Activated B cell treated with CpG ODN at 0.5 μM for 24 hours (primary cell): ENCODE data around the gene C6orf58. TPM values are rescaled to one million over a fixed set of nuclear protein-coding genes. Genes with fewer than 3 reads are reported as not detected.

Source experiments
- ATAC-seq: fragments of 200-7000 bp; cut with Tn5 transposase; one replicate; pipeline ENCODE4 v1.10.0; 2021; ENCODE audit warnings: low read depth, mild to moderate bottlenecking, moderate library complexity
- CTCF ChIA-PET: fragments of 350-600 bp; sonication (Branson Sonifier 250); formaldehyde crosslinking; loops from one replicate; lab custom pipeline; 2021; ENCODE audit warnings: antibody characterized with exemption; lab: Charles Lee
- POLR2A ChIA-PET: fragments of 350-600 bp; sonication (Branson Sonifier 250); formaldehyde crosslinking; loops from one replicate; lab custom pipeline; 2021; ENCODE audit warnings: antibody characterized with exemption; lab: Charles Lee
- DNase-seq: peaks from one replicate; pipeline ENCODE4 v3.0.0; 2022
- H3K27ac Mint-ChIP-seq: one replicate; pipeline ENCODE4 v1.8.0; 2020; ENCODE audit warnings: mixed read lengths
- H3K27me3 Mint-ChIP-seq: one replicate; pipeline ENCODE4 v1.8.0; 2021; ENCODE audit warnings: mixed read lengths
- H3K36me3 Mint-ChIP-seq: one replicate; pipeline ENCODE4 v1.8.0; 2021; ENCODE audit warnings: low read depth, mixed read lengths
- H3K4me1 Mint-ChIP-seq: one replicate; pipeline ENCODE4 v1.8.0; 2021; ENCODE audit warnings: mixed read lengths
- H3K4me3 Mint-ChIP-seq: one replicate; pipeline ENCODE4 v1.8.0; 2020; ENCODE audit warnings: mild to moderate bottlenecking, mixed read lengths
- H3K9me3 Mint-ChIP-seq: one replicate; pipeline ENCODE4 v1.8.0; 2020; ENCODE audit warnings: mixed read lengths
- CTCF ChIP-seq: fragments of 200-600 bp; IDR thresholded peaks from one replicate; pipeline ENCODE4 v1.8.0; 2022; ENCODE audit warnings: antibody characterized with exemption, mild to moderate bottlenecking
- intact Hi-C: fragments of 100-400 bp; cut with micrococcal nuclease; formaldehyde crosslinking; loops from one replicate; pipeline ENCODE4 v1.15.1; 2024
- total RNA-seq: library from RNA; stranded (reverse); gene quantifications from 2 replicates; pipeline ENCODE4 v1.2.3, GENCODE V29; 2022

C6orf58 gene
- total RNA-seq, 1 donor from 2014 or later, result not detected

GRCh38 chr6:127547215-127547614, 29.8 kb upstream of the C6orf58 start:
- Mint-ChIP-seq H3K4me1 (no peaks in the 10 kb centered on the region), H3K27ac (no peak overlapping the region), H3K27me3 (peaks cover 19% of the 10 kb centered on the region), H3K36me3 (no peaks in the 10 kb centered on the region), H3K9me3 (no peaks in the 10 kb centered on the region), H3K4me3 (no peak overlapping the region)
- ChIA-PET POLR2A (no interaction called here), CTCF (no interaction called here)
- ATAC-seq (no peak), DNase-seq (no peak)
- TF ChIP-seq CTCF, result no peak
- intact Hi-C loops, result loop anchor here (10.0 kb wide), 1 partner anchor 742 kb away; no protein-coding TSS in a partner anchor

GRCh38 chr6:127547904-127548649, 28.9 kb upstream of the C6orf58 start:
- H3K36me3 Mint-ChIP-seq, result no peaks in the 10 kb centered on the region
- intact Hi-C loops, result loop anchor here (10.0 kb wide), 1 partner anchor 743 kb away; no protein-coding TSS in a partner anchor
- no peaks in the 10 kb centered on the region for H3K4me1 Mint-ChIP-seq
- peaks cover 19% of the 10 kb centered on the region for H3K27me3 Mint-ChIP-seq
- H3K4me3 Mint-ChIP-seq, result no peak overlapping the region
- ATAC-seq (no peak), DNase-seq (no peak)
- ChIA-PET POLR2A (no interaction called here), CTCF (interaction anchor here (1.1 to 1.3 kb wide), 2 partner anchors 9 to 82 kb away, joined by 3 read pairs; no protein-coding TSS in a partner anchor)
- no peak overlapping the region for H3K27ac Mint-ChIP-seq
- H3K9me3 Mint-ChIP-seq, result no peaks in the 10 kb centered on the region
- no peak for TF ChIP-seq CTCF

- ChIA-PET POLR2A (no interaction called here), CTCF (no interaction called here)
- Mint-ChIP-seq H3K27me3 (peaks cover 21% of the 10 kb centered on the region), H3K9me3 (no peaks in the 10 kb centered on the region), H3K4me1 (no peaks in the 10 kb centered on the region), H3K27ac (no peak overlapping the region), H3K36me3 (no peaks in the 10 kb centered on the region), H3K4me3 (no peak overlapping the region)
- no peak for TF ChIP-seq CTCF
- intact Hi-C loops, result loop anchor here (5.0 kb wide), 1 partner anchor 938 kb away; no protein-coding TSS in a partner anchor
- ATAC-seq (no peak), DNase-seq (no peak)
Observed at GRCh38 chr6:127550403-127550802, 26.6 kb upstream of the C6orf58 start.

GRCh38 chr6:127554435-127555006, 22.5 kb upstream of the C6orf58 start:
- Mint-ChIP-seq H3K4me1 (no peaks in the 10 kb centered on the region), H3K9me3 (no peaks in the 10 kb centered on the region), H3K27me3 (peaks cover 23% of the 10 kb centered on the region), H3K27ac (no peak overlapping the region), H3K4me3 (no peak overlapping the region), H3K36me3 (no peaks in the 10 kb centered on the region)
- DNase-seq (no peak), ATAC-seq (no peak)
- TF ChIP-seq CTCF, result no peak
- intact Hi-C loops, result loop anchor here (5.0 kb wide), 1 partner anchor 942 kb away; no protein-coding TSS in a partner anchor
- ChIA-PET POLR2A (no interaction called here), CTCF (no interaction called here)

- Mint-ChIP-seq H3K27ac (no peak overlapping the region), H3K4me1 (no peaks in the 10 kb centered on the region), H3K27me3 (peaks cover 5% of the 10 kb centered on the region), H3K4me3 (no peak overlapping the region), H3K9me3 (no peaks in the 10 kb centered on the region), H3K36me3 (no peaks in the 10 kb centered on the region)
- ATAC-seq (no peak), DNase-seq (no peak)
- ChIA-PET POLR2A (no interaction called here), CTCF (no interaction called here)
- intact Hi-C loops, result no loop called here
- no peak for TF ChIP-seq CTCF
Observed at GRCh38 chr6:127561660-127562059, 15.3 kb upstream of the C6orf58 start.
